GM19463 (cell line): ENCODE measurements around the gene ATP5PD.

Experiments
- ATAC-seq: cut with Tn5 transposase; IDR thresholded peaks from one replicate; pipeline ENCODE4 v1.9.1; 2021; ENCODE audit warnings: mild to moderate bottlenecking, moderate library complexity; ENCODE audit not compliant: unreplicated experiment

The ATP5PD gene

GRCh38 chr17:75001915-75002843 lies 44.6 kb downstream of the ATP5PD start:
- no peak for ATAC-seq

- no peak for ATAC-seq
These were observed 47.2 kb downstream of the ATP5PD start for GRCh38 chr17:74999523-74999922.

- ATAC-seq = no peak
These were observed 48.0 kb downstream of the ATP5PD start for GRCh38 chr17:74998783-74999182.

- no peak for ATAC-seq
These were observed 50.9 kb downstream of the ATP5PD start for GRCh38 chr17:74995847-74996246.

GRCh38 chr17:74994440-74994839 lies 52.3 kb downstream of the ATP5PD start:
- ATAC-seq = no peak

- no peak for ATAC-seq
These were observed 54.5 kb downstream of the ATP5PD start for GRCh38 chr17:74992223-74992622.

GRCh38 chr17:74990581-74991105 lies 56.1 kb downstream of the ATP5PD start:
- no peak for ATAC-seq
